Activated CD8-positive, alpha-beta memory T cell treated with anti-CD3 and anti-CD28 coated beads for 36 hours (primary cell): ENCODE data around the gene TXLNB. TPM values are rescaled to one million over a fixed set of nuclear protein-coding genes. Genes with fewer than 3 reads are reported as not detected.
"Not testable (repeated sequence)": the region's sequence is repeated elsewhere in the genome, so short reads cannot be mapped to it uniquely, and the experiment has no call there.

Source experiments
- CTCF ChIA-PET: fragments of 350-600 bp; sonication (Branson Sonifier 250); formaldehyde crosslinking; loops from one replicate; lab custom pipeline; 2021; ENCODE audit warnings: antibody characterized with exemption; lab: Charles Lee
- POLR2A ChIA-PET: fragments of 350-600 bp; sonication (Branson Sonifier 250); formaldehyde crosslinking; loops from one replicate; lab custom pipeline; 2021; ENCODE audit warnings: antibody characterized with exemption; lab: Charles Lee
- total RNA-seq, 2 experiments: library from RNA; stranded (reverse); gene quantifications; one replicate each; pipeline ENCODE4 v1.2.3, GENCODE V29; 2021

Gene TXLNB
- total RNA-seq, 2 experiments from 2014 or later: 0.08 TPM

- POLR2A ChIA-PET: no interaction called here
- CTCF ChIA-PET: interaction anchor here (0.6 to 2.1 kb wide), 6 partner anchors 12 to 350 kb away, joined by 3 to 9 read pairs (median 4); partner anchors contain the start of gene TXLNB
These were observed 41.3 kb downstream of the TXLNB start for GRCh38 chr6:139250296-139251044.

- POLR2A ChIA-PET: no interaction called here
- CTCF ChIA-PET: interaction anchor here (0.7 to 2.1 kb wide), 5 partner anchors 13 to 845 kb away, joined by 3 to 9 read pairs (median 5); partner anchors contain the start of gene TXLNB
These were observed 42.4 kb downstream of the TXLNB start for GRCh38 chr6:139249395-139249794.

- CTCF ChIA-PET: interaction anchor here (2.1 kb wide), 1 partner anchor 42 kb away, joined by 6 read pairs; the partner anchor contains the start of gene TXLNB
- POLR2A ChIA-PET: no interaction called here
These were observed 42.9 kb downstream of the TXLNB start for GRCh38 chr6:139248911-139249310.

- CTCF ChIA-PET: no interaction called here
- POLR2A ChIA-PET: no interaction called here
These were observed 44.2 kb downstream of the TXLNB start for GRCh38 chr6:139247618-139248017.

- POLR2A ChIA-PET: no interaction called here
- CTCF ChIA-PET: no interaction called here
These were observed 48.3 kb downstream of the TXLNB start for GRCh38 chr6:139243536-139243935.

GRCh38 chr6:139242457-139243240 is 49.1 kb downstream of the TXLNB start:
- CTCF ChIA-PET: no interaction called here
- POLR2A ChIA-PET: no interaction called here

- CTCF ChIA-PET: no interaction called here
- POLR2A ChIA-PET: no interaction called here
These were observed 51.4 kb downstream of the TXLNB start for GRCh38 chr6:139240161-139241010.

GRCh38 chr6:139239064-139239463 is 52.7 kb downstream of the TXLNB start:
- ChIA-PET CTCF (no interaction called here), POLR2A (no interaction called here)

GRCh38 chr6:139236105-139236504 is 55.7 kb downstream of the TXLNB start:
- CTCF ChIA-PET: no interaction called here
- POLR2A ChIA-PET: no interaction called here

- POLR2A ChIA-PET: no interaction called here
- CTCF ChIA-PET: no interaction called here
These were observed 56.1 kb downstream of the TXLNB start for GRCh38 chr6:139235661-139236060.

- CTCF ChIA-PET: interaction anchor here (1.2 kb wide), 1 partner anchor 130 kb away, joined by 3 read pairs; no protein-coding TSS in a partner anchor
These were observed 57.6 kb downstream of the TXLNB start for GRCh38 chr6:139234193-139234592.

GRCh38 chr6:139231206-139231605 is 60.6 kb downstream of the TXLNB start:
- ChIA-PET POLR2A (no interaction called here), CTCF (interaction anchor here (1.4 to 1.7 kb wide), 2 partner anchors 12 to 19 kb away, joined by 4 to 7 read pairs; no protein-coding TSS in a partner anchor)

More at GRCh38 chr6:139234193-139234592, 57.6 kb downstream of the TXLNB start:
- POLR2A ChIA-PET: not testable (repeated sequence)

GRCh38 chr6:139230391-139230840 is 61.4 kb downstream of the TXLNB start:
- ChIA-PET CTCF (interaction anchor here (0.7 to 1.4 kb wide), 2 partner anchors 20 to 134 kb away, joined by 3 to 4 read pairs; no protein-coding TSS in a partner anchor), POLR2A (no interaction called here)

GRCh38 chr6:139228387-139228786 is 63.4 kb downstream of the TXLNB start:
- CTCF ChIA-PET, POLR2A ChIA-PET: not testable (repeated sequence)

GRCh38 chr6:139219746-139220145 is 72.1 kb downstream of the TXLNB start:
- CTCF ChIA-PET: interaction anchor here (0.6 to 1.8 kb wide), 16 partner anchors 12 to 634 kb away, joined by 3 to 14 read pairs (median 4); no protein-coding TSS in a partner anchor
- POLR2A ChIA-PET: interaction anchor here (1.0 kb wide), 1 partner anchor 145 kb away, joined by 3 read pairs; no protein-coding TSS in a partner anchor

GRCh38 chr6:139219271-139219729 is 72.5 kb downstream of the TXLNB start:
- POLR2A ChIA-PET: interaction anchor here (1.0 kb wide), 1 partner anchor 145 kb away, joined by 3 read pairs; no protein-coding TSS in a partner anchor
- CTCF ChIA-PET: interaction anchor here (0.6 to 1.8 kb wide), 16 partner anchors 13 to 741 kb away, joined by 3 to 14 read pairs (median 4); no protein-coding TSS in a partner anchor

- POLR2A ChIA-PET, CTCF ChIA-PET: not testable (repeated sequence)
These were observed 79.3 kb downstream of the TXLNB start for GRCh38 chr6:139212460-139212859.

- CTCF ChIA-PET, POLR2A ChIA-PET: not testable (repeated sequence)
These were observed 81.0 kb downstream of the TXLNB start for GRCh38 chr6:139210766-139211165.
